A172 (cell line): ENCODE measurements around the gene PDILT. TPM values are rescaled to one million over a fixed set of nuclear protein-coding genes. Genes with fewer than 3 reads are reported as not detected.
"Not testable (repeated sequence)": the region's sequence is repeated elsewhere in the genome, so short reads cannot be mapped to it uniquely, and the experiment has no call there.

Source experiments
- DNase-seq: peaks from one replicate; pipeline ENCODE4 v3.0.0-alpha.2; 2015; ENCODE audit warnings: low spot score
- total RNA-seq: library from RNA; depleted of rRNA; stranded (reverse); fragments of >200 nt; shearing (Covaris generic); gene quantifications from 2 replicates; pipeline ENCODE4 v1.2.3, GENCODE V29; 2014; rRNA removed

Gene PDILT
- total RNA-seq, 1 experiment from 2014 or later: not detected

DNA sequence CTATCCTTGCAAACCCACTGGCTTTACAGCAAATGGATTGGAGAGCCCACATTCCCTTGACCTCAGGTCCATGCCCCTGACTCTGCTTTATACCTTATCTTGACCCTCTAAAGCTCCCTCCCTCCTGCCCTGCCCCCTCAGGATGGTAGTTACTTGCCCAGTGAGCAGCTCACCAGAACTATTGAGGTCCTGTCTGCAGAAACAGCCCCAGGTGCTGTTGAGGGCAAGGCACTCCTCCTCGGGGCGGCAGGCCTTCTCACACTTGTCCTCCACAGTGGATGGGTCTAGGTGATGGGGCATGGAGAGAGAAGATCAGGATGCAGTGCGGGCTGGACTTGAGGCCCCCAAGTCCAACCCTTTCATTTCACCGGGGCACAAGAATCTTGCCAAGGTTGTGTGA is 81.8 kb downstream of the PDILT start:
- no peak for DNase-seq

DNA sequence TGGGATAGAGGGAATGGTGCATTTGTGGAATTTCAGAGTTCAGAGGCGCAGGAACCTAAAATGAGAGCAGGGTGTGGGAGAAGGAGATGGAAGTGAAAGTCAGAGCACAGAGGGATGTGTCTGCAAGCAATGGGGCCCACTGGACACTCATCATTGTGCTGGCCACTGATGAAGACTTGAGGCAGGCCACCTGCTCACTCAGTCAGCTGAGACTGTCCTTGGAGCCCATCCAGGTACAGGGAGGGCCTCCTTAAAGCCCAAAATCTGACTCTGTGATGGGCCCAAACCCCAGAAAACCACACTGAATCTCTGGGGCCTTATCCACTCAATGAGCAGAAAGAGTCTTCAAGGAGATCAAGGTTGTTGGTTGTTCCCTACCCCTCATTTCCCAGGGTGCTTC is 82.9 kb downstream of the PDILT start:
- DNase-seq: no peak

DNA sequence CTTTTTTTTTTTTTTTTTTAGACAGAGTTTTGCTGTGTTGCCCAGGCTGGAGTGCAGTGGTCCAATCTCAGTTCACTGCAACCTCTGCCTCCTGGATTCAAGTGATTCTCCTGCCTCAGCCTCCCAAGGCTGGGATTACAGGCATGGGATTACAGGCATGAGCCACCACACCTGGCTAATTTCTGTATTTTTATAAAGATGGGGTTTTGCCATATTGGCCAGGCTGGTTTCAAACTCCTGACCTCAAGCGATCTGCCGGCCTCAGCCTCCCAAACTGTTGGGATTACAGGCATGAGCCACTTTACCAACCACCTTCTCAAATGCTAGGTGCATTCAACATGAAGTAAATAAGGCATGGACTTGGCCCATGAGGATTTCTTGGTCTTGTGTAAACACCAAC is 83.5 kb downstream of the PDILT start:
- DNase-seq: not testable (repeated sequence)

DNA sequence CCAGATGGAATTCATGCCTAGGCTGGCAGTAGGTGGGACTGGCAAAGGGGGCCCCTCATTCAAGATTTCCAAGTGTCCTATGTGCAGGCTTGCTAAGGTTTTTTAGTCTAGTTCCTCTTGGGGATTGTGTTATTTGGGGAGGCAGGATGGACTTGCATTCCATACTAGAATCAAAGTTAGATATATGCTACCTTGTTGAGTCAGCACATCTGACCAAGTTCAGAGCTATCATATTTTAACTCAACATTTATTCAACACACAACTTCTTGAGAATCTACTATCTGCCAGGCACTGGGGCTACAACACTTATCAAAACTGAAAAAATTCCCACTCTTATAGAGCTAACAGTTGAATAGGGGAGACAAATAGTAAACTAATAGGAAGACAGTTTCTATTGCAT is 83.9 kb downstream of the PDILT start:
- DNase-seq: no peak

GRCh38 chr16:20320178-20320577 is 84.4 kb downstream of the PDILT start:
- no peak for DNase-seq

DNA sequence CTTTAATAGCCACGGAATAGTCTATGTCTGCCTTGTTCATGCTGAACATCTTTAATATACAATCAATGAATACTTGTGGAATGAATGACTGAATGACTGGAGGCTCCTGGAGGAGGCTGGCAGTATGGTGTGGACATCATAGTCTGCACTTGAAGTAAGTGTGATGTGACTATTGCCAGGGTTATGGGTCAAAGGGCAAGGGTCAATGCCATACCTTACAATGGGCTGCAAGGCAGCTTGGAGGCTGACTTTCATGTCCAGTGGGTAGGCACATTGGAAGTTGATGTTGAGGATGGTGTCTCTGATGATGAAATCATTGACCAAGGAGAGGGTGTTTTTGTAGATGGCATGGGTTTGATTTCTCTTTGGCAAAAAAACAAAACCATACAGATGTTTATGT is 85.1 kb downstream of the PDILT start:
- DNase-seq: no peak

- DNase-seq: no peak
Measured at GRCh38 chr16:20318437-20318836, 86.1 kb downstream of the PDILT start.

- no peak for DNase-seq
Measured at GRCh38 chr16:20318006-20318405, 86.5 kb downstream of the PDILT start.

DNA sequence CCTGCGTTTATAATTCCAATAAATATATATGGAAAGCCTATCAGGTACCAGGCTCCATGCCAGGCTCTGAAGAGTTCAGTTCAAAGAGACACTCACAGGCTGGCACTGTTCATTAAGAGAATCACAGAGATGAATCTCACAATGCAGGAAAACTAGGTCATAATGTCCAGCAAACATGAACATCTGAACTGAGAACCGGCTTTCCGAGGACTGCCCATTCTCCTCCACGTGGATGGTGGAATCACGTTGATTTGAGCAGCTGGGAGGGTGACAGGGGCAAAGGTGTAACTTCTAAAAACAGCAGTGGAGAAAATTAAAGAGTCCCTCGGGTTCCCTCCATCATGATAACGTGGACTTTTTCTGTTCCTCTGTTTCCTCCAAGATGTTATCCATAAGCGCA is 87.4 kb downstream of the PDILT start:
- DNase-seq: no peak

GRCh38 chr16:20316715-20317114 is 87.8 kb downstream of the PDILT start:
- no peak for DNase-seq

DNA sequence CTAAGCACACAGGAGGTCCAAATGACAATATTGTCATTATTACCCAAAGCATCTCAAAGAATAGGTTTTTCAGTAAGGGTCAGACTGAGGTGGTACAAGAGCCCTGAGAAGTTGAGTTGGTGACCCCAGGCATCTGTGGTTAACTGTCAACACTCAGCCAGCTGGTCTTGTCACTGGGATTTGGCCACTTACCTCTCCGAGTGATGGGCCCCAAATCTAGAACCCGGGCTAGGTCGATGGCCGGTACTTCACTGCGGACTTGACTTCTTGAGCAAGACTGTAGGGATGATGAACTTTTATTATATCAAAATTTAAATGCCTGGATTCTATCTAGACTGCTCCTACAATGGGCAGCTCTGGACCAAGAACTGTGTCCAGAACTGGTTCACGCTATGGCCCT is 88.8 kb downstream of the PDILT start:
- no peak for DNase-seq

DNA sequence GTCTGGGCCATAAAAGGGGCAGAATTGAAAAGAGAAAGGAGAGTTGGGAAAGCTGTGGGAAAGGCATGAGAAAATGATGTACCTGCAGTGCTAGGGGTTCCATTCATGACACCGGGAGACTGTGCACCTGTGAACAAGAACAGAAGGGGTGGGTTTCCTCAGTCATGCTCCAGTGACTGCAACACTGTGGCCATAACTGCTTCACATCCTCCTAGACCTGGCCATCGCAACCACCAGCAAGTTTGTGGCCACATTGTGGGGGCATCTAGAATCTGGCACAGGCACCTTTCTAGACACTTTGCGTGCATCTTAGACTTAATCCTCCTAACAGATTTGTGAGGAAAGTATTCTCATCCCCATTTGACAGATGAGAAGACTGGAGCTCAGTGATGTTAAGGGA is 90.0 kb downstream of the PDILT start:
- DNase-seq: no peak

DNA sequence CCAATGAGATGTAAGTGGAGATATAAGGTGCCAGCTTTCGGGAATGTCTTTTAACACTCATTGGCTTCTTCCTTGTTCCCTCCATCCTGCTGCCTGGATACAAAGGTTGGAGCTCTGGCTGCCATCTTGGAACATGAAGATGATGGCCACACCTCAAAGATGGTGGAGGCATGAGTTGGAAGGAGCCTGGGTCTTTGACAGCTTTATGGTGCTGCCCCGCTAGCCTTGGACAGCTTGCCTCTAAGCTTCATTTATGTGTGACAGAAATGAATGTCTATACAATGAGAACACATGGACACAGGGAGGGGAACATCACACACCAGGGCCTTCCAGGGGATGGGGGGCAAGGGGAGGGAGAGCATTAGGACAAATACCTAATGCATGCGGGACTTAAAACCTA is 90.8 kb downstream of the PDILT start:
- no peak for DNase-seq

DNA sequence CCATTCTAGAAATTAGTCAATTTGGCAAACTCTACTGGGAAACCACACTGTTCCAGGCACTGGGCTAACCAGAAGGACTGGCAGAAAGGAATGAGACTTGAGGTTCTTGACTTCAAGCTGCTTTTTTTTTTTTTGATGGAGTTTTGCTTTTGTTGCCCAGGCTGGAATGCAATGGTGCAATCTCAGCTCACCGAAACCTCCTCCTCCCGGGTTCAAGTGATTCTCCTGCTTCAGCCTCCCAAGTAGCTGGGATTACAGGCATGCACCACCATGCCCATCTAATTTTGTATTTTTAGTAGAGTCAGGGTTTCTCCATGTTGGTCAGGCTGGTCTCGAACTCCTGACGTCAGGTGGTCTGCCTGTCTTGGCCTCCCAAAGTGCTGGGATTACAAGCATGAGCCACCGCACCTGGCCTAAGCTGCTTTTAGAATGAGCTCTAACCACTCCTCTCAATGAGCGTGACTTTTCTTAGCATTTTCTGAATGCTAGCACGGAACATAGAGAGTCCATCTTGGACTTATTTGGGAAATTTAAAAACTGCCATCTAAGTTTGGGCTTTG is 91.9 kb downstream of the PDILT start:
- not testable (repeated sequence) for DNase-seq

DNA sequence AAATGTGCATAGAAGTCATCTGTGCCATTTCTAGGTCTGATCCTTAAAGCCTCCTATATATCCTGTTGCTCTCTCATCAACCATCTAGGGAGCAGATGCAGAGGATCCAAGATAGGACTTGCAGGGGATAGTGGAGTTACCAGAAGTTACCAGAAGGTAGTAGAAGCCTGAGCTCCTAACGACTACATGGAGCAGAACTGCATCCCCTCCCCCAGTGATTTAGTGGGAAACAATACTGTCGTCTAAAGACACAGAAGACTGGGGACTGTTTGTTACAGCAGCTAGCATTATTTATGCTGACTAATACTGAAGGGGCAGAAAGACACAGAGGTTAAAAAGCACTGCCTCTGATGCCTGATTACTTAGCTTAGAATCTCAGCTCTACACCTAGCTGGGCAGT is 93.0 kb downstream of the PDILT start:
- no peak for DNase-seq

GRCh38 chr16:20310421-20311395 is 93.8 kb downstream of the PDILT start:
- DNase-seq: no peak

DNA sequence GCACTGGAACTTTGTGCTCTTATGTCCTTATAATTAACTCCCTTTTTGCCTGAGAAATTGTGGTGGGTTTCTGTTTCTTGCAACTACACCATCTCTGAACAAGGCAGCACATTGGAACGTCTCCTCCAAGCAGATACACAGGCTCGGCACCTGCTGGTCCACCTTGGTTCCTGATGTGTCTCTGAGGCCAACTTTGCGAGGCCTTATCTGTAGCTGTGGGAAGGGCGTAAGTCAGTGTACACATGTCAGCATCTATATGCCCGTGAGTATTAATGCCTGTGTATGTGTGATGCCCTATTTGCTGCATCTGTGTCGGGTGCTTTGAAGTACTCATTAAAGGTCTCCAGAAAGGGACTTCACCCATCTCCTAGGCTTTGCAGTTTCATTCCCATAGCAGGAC is 94.8 kb downstream of the PDILT start:
- no peak for DNase-seq

Other genes with a start within 250 kb of the PDILT start
- not detected in 2 replicates for gene GP2, start 77.2 kb downstream of the PDILT start, total RNA-seq
- not detected in 2 replicates for gene UMOD, start 52.0 kb downstream of the PDILT start, total RNA-seq
- gene ACSM5, start 4.8 kb upstream of the PDILT start, total RNA-seq: 0.74 TPM in 1 of 2 replicates, not detected in the other
- gene ACSM2A, start 46.8 kb upstream of the PDILT start, total RNA-seq: not detected in 2 replicates
- gene ACSM2B, start 171.6 kb upstream of the PDILT start, total RNA-seq: not detected in 2 replicates